HG03135 (cell line): ENCODE measurements around the gene SYT11.
"Not testable (repeated sequence)": the region's sequence is repeated elsewhere in the genome, so short reads cannot be mapped to it uniquely, and the experiment has no call there.

Source experiments
- ATAC-seq: cut with Tn5 transposase; IDR thresholded peaks from one replicate; pipeline ENCODE4 v1.9.1; 2021; ENCODE audit warnings: mild to moderate bottlenecking, moderate library complexity; ENCODE audit not compliant: unreplicated experiment

The SYT11 gene

DNA sequence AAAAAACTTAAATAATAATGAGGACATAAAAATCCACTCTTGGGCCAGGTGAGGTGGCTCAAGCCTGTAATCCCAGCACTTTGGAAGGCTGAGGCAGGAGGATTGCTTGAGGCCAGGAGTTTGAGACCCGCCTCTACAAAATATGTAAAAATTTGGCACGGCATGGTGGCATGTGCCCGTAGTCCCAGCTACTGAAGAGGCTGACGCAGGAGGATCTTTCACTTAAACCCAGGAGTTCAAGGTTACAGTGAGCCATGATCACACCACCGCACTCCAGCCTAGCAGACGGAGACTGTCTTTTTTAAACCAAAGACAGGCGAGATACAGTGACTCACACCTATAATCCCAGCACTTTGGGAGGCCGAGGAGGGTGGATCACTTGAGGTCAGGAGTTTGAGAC is 37.1 kb downstream of the SYT11 start:
- not testable (repeated sequence) for ATAC-seq

DNA sequence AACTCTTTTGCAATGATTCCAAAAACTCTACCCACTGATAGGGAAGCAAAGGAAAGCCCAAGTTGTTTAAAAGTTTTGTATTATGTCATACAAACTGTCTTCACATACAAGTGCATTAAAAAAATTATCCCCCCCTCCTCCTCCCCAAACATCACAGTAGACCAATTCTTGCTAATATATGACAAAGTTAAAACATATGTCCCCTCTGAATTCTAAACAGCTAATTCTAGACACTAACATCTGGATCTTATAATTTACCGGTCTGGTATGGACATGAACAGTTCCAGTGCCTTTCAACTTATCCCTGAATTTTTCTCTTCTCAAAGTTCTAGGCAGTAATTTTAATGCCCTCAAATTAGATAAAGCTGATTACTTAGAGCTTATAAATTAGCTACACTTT is 38.4 kb downstream of the SYT11 start:
- ATAC-seq: no peak

DNA sequence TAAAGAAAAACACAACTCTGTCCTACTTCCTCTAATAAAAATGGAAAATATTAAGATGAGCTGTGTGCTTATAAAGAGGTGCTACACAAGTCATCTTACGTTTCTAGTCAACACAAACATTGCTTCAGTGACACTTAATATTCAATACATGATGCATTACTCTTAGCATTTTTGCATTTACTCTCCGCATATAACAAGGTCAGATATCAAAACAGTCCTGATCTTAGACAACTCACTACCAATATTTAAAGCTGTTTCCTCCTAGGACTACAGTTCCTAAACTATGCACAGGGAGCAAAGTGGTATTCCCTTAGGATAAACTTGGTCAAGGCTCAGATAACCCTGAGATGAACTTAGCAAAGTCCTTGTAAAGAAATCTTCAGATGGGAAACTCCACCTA is 39.5 kb downstream of the SYT11 start:
- ATAC-seq: no peak

DNA sequence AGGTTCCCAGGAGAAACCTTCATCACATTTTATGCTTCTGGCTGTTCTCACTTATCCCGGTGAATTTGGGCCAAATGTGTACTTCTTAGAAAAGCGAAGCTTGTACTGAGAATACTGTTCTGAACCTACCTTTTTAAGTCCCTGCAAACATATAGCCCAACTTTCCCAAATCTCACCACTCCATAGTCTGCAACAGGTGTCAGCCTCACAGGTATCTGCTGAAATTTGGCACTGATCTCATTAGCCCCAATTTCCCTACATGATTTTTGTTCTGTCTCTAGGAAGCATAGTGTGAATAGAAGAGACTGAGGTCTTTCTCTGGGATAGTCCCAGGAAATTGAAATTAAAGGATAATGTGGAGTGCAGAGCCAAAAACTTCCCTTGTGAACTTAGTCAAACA is 40.3 kb downstream of the SYT11 start:
- ATAC-seq: no peak

DNA sequence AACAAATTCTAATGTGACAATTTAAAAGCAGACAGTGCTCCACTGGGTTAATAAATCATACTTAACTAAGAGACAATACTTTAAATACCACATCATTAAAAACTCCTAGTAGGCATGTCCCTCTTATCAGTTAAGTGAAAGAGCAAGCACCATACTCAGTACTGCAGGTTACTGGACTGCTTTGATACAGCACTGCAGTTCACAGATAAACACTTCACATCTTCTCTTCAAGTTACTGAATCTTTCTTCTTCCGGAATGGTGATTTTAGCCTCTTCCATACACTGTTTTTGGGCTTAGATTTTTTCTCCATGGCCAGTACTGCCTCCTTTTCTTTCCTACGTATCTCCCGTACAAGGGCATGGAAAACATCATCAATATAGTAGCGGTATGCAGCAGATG is 40.8 kb downstream of the SYT11 start:
- ATAC-seq: no peak

DNA sequence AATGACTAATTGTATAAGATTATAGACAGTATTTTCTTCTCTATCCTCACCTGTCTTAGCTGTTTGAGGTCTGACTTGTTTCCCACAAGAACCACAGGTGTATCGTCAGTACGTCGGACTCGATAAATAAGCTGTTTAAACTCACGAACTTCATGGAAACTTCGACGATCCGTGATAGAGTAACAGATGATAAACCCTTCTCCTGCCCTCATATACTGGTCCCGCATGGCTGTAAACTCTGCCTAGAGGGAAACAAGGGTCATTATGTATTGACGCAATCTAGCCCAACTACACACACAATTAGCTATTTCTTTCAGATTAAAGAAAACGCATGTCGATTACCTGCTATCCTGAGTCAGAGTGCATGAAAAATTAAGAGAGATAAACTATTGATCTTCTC is 44.9 kb downstream of the SYT11 start:
- no peak for ATAC-seq

DNA sequence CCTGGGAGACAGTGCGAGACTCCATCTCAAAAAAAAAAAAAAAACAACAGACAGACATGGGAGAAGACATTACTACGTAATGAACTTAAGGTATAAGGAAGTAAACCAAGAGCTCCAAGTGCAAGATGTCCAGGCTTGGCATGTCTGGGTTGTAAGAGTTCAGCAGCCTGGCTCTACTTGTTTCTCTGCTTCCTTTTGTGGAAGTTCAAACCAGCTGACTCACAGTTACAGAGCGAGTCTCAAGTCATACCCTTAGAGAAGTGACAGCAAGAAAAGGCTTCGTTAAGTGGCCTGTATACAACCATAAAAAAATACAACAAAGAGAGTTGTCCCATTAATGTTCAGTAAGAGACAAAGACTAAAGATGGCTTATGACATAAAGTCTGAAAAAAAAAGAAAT is 50.5 kb downstream of the SYT11 start:
- no peak for ATAC-seq

DNA sequence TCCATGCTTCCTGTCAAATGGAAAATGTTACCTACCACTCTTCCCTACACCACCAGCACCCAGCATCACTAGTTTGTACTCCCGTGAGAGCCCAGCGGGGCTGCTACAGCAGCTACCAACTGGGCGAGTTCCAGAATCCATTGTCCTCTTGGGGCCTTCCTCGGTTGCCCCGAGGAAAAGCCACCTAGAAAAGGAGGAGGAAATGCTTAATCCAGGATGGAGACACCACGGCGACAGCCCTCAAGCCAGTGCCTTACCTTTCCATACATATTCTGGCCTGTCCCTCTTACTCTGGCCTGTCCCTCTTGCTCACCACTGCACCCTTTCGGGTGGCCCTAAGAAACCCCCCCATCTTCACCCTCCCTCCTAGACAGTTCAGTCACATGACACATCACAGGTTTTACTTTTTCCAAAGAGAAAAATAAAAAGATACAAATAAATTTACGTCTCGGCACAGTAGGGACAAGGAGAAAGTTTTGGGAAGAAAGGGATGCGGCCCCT is 51.3 kb downstream of the SYT11 start:
- ATAC-seq: no peak

DNA sequence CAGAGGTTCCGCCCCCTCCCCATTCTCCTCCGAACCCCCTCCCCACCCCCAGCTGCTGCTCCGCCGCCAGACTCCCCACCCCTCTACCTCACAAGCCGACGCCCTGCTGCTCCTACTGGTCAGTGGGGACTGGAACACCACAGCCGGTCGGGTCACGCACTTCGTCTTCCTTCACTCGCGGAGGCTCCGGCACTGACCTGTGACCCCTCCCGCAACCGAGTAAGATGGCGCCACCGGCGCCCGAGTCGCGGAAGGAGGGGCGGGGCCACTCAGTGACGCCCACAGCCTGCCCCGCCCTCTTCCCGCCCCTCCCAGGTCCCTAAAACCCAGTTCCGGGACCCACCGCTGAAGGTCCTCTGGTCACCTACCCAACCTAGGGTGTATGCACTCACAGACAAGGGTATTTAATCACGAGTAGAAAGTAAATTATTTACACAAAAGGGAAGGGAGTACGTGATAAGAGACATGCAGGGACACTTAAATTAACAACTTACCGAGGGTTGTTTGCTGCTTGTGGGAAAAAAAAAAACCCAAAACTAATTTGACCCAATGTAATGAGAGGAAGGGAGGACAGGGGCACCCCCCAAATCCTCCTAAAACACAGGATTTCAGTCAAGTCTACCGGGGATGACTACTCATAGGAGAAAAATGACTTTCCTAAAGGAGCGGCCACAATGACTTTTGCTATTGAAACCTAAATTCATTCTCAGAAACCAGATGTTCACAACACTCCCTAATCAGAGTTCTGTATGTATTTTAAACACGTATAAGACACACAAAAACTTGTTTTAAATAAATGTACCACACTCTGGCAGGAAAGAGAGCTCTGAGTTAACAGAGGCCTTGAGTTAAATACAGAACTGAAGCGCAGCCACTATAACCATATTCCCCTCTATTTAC is 52.0 kb downstream of the SYT11 start, which contains the start of gene RIT1:
TSS of gene RIT1 (minus strand) at position 194 of the 900 bp plus-strand sequence. CDS start 588 bp downstream, outside the sequence.
- ATAC-seq: peak; percentile 75

DNA sequence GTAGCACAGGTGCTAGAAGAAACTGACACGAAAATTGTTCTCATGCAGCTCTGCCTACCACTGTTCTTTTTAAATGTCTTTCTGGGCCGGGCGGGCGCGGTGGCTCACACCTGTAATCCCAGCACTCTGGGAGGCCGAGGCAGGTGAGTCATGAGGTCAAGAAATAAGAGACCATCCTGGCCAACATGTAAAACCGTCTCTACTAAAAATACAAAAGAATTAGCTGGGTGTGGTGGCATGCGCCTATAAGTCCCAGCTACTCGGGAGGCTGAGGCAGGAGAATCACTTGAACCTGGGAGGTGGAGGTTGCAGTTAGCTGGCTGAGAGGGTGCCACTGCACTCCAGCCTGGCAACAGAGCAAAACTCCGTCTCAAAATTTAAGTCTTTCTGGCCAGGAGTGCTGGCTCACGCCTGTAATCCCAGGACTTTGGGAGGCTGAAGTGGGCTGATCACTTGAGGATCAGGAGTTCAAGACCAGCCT is 52.7 kb downstream of the SYT11 start:
- no peak for ATAC-seq

DNA sequence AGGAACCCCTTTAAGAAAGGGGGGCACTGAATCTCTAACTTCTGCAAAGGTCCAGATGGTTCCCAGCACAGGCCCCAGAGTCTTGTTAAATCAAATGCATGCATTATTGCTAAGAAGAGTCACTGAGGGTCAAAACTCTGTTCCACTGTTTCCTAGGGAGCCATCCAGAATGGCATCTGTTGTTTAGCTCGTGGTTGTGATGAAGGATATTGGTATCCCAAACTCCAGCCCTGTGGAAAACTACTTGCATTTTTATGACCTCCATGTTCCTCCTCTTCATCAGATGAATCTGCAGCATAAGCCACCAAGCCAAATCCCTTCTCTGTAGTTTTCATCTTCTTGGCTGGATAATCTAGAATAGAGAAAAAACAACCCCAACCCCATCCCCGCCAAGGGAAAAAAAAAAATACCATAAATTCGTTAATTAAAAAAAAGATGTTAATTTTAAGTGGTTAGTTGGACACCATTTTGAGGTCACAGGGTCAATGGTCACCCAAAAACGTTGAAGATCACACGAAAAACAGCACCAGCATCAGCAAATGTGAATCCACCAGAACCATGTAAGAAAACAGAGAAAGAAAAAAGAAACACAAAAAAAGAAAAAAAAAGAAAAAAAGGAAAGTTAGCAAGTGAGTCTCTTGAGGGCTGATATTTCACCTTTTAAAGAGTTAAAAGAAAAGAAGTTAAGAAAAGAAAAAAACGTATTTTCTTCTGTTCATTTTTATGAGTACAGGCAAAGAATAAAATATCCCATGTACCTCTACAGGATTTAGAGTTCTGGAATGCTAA is 54.8 kb downstream of the SYT11 start:
- ATAC-seq: no peak

DNA sequence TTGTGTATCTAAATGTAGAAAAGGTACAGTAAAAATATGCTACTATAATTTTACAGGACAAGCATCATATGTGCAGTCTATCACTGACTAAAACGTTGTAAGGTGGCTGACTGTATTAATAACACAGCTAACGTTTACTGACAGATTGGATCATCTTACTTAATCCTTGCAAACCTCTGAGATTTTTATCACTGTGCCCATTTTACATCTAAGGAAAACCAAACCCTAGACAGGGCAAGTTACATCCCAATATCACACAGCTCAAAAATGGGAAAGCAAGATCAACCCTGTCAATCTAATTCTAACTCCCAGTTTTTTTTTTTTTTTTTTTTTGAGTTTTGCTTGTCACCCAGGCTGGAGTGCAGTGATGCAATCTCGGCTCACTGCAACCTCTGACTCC is 59.3 kb downstream of the SYT11 start:
- ATAC-seq: no peak

DNA sequence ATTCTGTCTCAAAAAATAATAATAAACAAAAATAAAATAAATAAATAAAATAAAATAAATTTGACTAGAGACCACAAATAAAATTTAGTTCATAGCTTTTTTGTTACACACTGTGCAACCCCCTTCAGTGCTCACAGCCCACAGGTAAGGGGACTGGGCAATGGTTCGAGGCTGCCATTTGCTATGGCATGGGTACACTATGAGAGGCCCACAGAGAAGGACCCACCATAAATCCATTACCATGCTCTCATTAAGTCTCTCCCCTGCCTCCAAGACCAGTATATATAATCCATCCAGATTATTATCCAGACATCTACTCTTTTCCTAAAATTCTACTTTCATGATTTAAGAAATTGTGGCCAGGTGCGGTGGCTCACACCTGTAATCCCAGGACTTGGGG is 60.4 kb downstream of the SYT11 start:
- ATAC-seq: no peak

DNA sequence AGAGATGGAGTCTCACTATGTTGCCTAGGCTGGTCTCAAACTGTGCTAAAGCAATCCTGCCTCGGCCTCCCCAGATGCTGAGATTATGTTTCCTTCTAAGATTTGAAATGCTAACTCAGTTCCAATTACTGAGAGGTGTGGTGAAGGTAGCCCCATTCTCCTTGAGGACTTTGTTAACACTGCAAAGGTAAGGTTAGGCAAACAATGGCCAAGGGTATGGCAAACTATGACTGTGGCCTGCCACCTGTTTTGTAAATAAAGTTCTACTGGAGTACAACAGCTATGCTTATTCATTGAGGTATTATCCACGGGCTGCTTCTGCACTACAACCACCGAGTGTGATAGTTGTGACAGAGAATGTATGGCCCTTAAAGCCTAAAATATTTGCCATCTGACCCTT is 61.4 kb downstream of the SYT11 start:
- ATAC-seq: no peak

DNA sequence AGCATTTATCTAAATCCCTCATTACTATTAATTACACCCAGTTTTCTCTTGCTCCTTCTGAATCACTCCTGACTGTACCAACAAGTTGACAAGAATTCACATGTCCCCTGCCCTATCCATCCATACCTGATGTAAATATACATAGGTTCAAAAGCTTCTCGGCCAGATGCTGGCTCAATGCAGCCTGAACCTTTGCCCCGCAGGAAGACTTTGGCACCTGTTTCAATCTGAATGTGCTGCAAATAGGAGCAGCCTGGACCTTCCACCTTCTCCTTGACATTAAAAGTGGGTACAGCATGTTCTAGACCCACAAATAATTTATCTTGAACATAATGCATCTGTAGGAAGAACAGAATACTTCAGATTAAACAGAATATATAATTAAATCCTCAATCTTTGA is 66.1 kb downstream of the SYT11 start:
- no peak for ATAC-seq

DNA sequence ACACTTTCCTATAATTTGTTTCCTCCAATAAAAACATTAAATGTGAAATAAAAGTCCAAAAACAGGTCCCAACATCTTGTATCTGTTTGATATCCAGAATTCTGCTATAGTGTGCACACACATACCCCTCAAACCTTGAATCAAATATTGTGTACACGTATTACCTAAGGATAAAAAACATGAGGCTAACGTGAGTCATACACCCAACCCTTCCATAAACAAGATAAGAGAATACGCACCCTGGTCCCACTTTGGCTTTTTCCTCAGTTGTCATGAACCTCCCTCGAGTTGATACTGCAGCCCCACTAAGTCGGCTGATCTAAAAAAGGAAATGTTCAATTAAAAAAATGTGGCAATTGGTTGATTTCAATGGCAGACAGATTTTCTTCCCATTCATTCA is 69.7 kb downstream of the SYT11 start:
- ATAC-seq: no peak

DNA sequence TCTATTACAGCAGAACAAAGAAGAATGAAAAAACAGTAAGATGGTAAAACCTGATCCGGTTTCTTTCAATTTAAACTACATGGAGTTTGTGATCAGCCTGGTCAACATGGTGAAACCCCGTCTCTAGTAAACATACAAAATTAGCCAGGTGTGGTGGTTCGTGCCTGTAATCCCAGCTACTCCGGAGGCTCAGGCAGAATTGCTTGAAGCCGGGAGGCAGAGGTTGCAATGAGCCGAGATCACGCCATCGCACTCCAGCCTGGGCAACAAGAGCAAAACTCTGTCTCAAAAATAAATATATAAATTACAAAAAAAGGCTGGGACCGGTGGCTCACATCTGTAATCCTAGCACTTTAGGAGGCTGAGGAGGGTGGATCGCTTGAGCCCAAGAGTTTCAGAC is 71.4 kb downstream of the SYT11 start:
- not testable (repeated sequence) for ATAC-seq

DNA sequence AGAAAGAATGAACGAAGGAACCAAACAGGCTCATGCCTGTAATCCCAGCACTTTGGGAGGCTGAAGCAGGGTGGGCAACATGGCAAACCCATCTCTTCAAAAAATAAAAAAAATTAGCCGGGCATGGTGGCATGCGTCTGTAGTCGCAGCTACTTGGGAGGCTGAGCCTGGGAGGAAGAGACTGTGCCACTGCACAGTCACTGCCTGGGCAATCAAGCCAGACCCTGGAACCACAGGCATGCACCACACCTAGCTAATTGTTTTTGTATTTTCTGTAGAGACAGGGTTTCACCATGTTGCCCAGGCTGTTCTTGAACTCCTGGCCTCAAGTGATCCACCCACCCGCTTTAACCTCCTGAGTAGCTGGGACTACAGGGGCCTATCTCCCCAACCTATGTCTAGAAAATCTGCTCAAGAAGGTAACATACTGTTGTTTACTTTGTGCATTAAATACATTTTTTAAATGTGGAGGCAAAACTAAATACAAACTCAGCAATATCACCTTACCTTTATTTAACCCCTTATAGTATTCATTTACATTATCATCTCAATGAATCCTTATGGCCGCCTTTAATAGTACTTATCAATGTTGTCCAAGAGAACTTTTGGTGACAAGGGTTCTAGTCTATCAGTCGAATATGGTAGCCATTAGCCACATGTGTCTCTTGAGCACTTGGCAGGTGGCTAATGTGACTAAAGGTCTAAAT is 72.1 kb downstream of the SYT11 start:
- ATAC-seq: no peak

DNA sequence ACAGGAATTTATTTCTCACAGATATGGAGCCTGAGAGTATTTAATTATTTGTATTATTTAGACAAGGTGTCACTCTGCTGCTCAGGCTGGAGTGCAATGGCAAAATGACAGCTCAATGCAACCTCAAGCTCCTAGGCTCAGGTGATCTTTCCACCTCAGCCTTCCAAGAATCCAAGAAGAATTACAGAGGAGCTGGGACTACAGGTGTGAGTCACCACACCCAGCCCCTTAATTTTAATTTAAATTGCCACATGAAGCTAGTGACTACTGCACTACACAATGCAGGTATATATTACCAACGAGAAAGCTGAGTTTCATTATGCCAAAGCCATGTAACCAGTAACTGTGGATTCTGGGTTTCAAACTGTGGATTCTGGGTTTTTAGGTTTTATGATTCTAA is 72.7 kb downstream of the SYT11 start:
- no peak for ATAC-seq

DNA sequence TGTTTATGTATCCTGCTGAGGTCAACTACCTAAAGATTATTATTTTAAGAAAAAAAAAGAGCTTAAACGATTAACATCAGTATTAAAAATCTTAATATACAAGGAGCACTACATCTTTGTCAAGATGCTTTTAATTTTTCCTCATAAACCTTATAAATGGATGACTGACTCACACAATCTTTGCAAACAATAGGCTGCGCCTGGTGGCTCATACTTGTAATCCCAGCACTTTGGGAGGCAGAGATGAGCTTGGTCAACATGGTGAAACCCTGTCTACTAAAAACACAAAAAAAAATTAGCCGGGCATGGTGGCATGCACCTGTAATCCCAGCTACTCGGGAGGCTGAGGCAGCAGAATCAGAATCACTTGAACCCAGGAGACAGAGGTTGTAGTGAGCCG is 73.1 kb downstream of the SYT11 start:
- no peak for ATAC-seq

DNA sequence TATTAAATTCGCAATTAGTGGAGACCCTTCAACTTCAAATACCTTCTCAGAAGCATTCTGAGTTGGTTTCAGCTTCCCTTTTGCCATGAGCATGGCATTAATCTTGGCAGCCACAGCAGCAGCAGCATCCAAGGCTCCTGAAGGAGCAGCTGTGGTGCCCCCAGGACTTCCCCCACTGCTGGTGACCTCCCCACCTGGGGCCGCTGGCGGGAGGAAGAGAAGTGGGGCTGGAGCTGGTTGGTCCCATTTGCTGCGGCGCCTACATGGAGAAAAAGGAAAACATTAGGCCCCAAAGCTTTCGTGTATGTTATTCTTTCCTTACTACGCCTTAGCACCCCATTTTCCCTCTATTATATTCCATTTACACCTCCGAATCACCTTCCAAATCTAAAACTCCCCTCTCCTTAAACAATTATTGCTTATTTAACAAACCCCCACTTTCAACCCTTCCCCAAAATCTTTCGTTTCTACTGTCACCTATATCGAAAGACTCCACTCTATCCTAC is 74.3 kb downstream of the SYT11 start:
- no peak for ATAC-seq
